ENCODE data around the gene SLC25A29.
A peak's percentile ranks its signal among the peaks of the same experiment; 100 is the strongest.
"Not testable (repeated sequence)": the region's sequence is repeated elsewhere in the genome, so short reads cannot be mapped to it uniquely, and the experiment has no call there.

Gene SLC25A29

GRCh38 chr14:100292776-100293461 is 13.3 kb downstream of the SLC25A29 start:
- no peak for DNase-seq

DNA sequence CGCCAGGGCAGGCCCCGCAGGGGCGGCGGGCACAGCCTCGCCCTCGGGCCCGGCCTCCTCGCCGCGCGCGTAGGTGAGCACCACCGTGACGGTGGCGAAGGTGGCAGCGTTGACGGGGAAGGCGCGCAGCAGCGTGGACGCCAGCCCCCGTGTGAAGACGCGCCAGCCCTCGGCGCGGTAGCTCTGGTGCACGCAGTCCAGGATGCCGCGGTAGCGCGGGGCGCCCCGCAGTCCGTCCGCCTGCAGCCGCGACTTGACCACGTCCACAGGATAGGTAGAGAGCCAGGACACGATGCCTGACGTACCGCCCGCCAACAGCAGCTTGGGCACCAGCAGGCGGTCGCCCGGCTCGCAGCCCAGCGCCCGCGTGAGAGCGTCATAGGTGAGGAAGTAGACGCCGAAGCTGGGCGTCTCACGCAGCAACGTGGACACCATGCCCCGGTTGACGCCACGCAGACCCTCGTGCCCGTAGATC is 13.9 kb downstream of the SLC25A29 start:
- DNase-seq = no peak

GRCh38 chr14:100291305-100292075 is 14.8 kb downstream of the SLC25A29 start:
- DNase-seq = no peak

GRCh38 chr14:100290607-100291304 is 15.5 kb downstream of the SLC25A29 start:
- no peak for DNase-seq

DNA sequence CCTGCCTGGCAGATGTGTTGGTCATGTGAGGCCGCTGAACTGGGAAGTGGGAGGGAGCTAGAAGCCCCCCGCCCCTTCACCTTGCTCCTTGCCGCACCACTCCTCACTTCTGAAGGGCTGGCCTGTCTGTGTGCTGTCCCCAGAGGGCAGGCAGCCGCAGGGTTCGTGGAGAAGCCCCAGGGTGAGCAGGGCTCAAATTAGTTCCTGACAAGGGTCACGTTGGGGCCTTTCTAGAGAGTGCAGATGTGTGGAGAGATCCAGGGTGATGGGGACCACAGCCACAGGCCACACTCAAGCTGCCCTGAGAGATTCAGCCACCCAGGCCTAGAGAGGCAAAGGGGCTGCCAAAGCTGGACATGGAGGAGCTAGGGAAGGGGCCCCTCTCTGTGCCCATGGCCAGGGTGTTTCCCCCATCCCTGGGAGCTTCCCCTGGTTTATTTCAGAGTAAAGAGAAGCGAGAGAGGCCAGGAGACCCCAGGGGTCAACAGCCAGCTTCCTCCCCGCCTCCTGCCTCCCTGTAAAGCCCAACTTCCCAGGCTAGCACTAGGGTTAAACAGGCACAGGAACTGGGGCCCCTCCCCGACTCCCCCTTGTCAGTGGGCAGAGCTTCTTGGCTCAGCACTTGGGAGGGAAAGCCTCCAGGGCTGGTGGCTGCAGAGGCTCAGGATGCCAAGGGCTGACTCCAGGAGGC is 16.2 kb downstream of the SLC25A29 start:
- no peak for DNase-seq

- DNase-seq = no peak
Observed at GRCh38 chr14:100288382-100289185, 17.7 kb downstream of the SLC25A29 start.

GRCh38 chr14:100287998-100288295 is 18.3 kb downstream of the SLC25A29 start:
- DNase-seq = not testable (repeated sequence)

- DNase-seq = no peak
Observed at GRCh38 chr14:100287202-100287997, 18.8 kb downstream of the SLC25A29 start.

- DNase-seq = no peak
Observed at GRCh38 chr14:100286484-100287191, 19.6 kb downstream of the SLC25A29 start.

DNA sequence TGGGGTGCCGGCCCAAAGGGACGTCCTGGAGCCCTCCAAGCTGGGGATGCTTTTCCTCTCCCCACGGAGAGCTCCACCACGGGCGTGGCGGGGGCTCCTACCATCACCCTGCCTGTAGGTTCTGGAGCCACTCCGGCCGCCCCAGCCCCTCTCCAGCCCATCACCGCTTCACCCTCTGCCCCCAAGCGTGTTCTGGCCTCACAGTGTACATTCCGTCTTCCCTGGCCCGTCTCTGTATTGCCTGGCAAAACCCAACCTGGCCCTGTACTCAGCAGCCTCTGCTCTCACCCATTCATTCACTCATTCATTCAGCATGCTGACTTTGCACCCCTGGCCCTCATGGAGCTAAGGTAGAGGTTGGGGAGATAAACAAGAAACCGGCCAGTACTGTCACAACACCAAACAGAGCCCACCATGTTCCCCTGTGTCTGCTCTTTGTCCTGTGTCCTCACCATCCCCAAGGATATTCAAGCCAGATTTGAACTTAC is 20.3 kb downstream of the SLC25A29 start:
- no peak for DNase-seq

DNA sequence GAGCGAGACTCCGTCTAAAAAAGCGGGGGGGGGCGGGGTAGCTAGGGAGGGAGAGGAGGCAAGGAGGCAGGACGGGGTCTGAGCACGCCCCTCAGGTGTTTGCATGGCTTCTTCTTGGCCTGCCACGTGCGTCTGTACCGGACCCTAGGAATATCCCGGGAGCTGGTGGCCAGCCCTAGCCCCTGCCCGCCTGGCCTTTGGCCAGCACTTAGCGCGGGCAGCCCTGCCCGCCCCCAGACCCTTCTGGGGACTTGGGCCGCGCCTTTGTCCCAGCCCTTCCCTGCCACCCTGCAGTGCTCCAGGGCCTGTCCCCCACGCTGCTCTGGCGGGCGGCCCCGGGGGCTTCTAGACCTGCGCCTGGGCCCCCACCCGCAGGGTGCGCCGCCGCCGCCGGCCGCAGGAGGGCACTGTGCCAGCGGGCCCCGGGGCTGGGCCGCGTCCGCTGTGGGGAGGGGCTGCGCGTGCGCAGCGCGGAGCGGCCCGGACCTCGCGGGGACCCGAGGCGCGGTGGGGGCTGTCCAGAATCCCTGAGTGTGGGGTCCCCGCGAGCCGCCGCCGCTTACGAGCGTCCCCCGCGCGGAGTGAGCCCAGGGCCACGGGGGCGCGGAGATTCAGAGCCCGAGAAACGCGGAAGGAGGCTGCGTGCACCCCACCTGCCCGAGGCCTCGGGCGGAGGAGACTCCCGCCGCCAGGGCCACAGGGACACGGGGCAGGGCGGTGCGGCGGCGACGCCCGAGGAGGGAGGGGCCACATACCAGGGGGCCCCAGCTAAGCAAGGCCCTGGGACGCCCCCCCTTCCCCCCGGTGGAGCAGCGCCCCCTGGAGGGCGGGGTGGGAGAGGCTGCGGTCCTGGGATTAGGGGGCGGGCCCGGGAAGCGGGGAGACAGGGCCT is 21.0 kb downstream of the SLC25A29 start:
- DNase-seq = peak; percentile 93

- no peak for DNase-seq
Observed at GRCh38 chr14:100283984-100284881, 22.0 kb downstream of the SLC25A29 start.

DNA sequence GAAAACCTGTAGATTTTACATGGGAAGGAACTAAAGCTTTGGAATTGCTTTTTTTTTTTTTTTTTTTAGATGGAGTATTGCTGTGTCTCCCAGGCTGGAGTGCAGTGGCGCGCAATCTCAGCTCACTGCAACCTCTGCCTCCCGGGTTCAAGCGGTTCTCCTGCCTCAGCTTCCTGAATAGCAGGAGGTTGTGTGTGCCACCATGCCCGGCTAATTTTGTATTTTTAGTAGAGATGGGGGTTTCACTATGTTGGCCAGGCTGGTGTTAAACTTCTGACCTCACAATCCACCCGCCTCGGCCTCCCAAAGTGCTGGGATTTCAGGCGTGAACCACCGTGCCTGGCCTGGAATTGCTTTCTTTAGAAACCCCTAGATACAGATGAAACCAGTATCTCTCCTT is 22.8 kb downstream of the SLC25A29 start:
- not testable (repeated sequence) for DNase-seq

DNA sequence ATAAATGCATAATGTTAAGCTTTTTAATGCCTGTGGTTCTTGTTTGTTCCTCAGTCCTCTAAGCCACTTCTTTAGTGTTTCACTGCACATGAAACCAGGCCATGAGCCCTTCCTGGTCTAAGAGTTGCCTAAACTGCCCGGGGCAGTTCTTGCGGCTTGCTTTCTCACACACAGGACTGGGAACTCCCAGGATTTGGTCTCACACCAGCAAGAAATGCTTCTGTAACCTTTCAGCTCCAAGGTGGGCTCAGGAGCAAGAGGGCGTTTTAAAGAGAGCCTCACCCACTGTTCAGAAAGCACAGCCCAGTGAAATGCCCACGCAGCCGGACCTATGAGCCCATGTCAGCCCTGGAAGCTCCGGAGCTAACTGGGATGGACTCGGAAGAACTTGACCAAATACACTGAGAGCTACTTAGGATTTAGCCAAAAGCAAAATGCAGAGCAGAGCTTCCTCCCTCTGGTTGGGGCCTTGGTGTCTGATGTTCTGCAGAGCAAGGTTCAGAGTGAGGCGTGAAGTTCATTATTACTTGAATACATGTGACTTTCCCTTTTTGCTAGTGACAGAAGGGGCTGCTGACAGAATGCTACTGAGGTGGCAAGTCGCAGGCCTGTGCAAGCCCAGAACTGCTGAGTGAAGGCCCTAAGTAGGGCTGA is 23.4 kb downstream of the SLC25A29 start:
- DNase-seq = no peak

DNA sequence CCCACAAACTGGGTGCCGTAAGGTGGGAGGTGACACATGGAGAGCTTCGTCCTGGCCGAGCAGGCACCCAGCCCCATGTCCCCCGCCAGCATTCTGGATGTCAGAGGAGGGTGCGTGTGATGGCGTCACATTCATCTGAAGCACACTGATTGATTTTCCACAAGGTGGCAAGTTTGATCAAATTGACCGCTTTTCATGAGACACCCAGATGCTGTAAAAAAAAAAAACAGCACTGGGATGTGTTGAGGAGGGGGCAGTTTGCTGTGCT is 24.2 kb downstream of the SLC25A29 start:
- DNase-seq = no peak

DNA sequence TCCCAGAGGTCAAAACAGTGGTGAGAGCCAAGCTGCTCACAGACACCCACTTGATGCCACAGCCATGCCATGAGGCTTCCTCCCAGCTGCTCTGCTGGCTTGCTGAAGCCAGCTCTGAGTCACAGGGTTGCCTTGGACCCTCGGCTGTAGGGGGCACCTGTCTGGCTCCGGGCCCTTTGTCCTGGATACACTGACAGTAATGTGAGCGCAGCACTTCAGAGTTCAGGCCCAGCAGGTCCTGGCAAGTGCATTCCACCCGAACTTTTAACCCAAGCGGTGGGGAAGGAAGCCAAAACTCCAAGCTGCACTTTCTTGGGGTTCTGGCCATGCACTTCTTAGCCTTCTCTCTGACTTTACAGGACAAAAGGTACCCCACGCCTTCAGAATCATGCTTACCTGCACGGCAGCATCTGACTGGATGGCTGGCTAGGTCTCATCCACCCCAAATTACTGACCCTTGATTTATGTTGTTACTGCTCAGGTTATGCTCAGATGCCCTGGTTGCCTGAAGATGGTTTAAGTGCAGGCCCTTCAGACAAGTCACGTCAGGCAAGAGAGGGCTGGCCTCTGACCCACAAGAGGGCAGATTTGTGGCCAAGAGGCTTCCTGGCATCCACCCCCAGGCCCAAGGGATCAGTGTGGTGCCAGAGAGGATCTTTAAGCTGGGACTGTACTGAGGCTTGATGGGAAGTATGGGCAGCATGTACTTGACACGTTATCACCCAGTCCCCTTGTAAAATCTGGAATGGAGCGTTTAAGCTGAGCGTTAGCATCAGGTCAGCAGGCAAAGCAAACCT is 24.8 kb downstream of the SLC25A29 start:
- DNase-seq = no peak

GRCh38 chr14:100279563-100279962 is 26.7 kb downstream of the SLC25A29 start:
- DNase-seq = no peak
